DOHH2 (cell line): ENCODE data around the gene E2F4.

ENCODE experiments used
- EZH2phosphoT487 ChIP-seq: fragments of 200-600 bp; sonication (generic); IDR thresholded peaks from 2 replicates; pipeline ENCODE4 v1.6.1; 2017; ENCODE audit warnings: borderline replicate concordance, mild to moderate bottlenecking, antibody characterized with exemption, low read length, moderate library complexity, mixed read lengths
- TF ChIP-seq, protein P1 (sequence below): fragments of 200-600 bp; sonication (generic); IDR thresholded peaks from one replicate; pipeline ENCODE4 v1.5.1; 2014; ENCODE audit warnings: antibody characterized with exemption, mild to moderate bottlenecking, low read depth, low read length; ENCODE audit not compliant: poor library complexity, severe bottlenecking

DNA sequence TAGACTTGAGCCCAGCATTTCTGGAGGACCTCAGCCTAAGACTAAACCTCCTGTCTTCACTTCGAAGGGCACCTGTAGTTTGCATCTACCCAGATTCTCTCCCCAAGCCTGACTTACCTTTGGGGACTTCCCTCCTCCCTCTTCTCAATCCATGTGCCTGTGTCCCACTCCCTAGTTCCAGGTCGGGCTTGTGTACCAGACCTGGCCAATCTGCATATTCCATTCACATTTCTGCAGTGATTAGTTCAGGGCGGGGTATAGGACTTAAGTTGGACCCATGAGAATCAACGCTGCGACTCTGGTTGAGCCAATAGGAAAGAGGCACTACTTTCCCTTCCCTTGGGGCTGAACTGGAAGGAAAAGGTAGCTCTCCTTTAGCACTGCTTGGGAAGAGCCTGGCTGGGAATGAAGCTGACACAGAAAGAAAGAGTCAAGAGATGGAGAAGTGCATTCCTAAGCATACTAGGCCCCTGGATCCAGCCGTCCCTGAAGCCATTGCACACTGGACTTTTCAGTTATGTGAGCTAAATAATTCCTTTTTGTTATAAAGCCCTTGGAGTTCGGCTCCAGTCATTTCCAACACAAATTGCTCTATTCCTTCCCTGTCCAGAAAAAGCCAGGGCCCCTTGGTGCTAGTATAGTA is 34.7 kb upstream of the E2F4 start:
- TF ChIP-seq, protein P1, sequence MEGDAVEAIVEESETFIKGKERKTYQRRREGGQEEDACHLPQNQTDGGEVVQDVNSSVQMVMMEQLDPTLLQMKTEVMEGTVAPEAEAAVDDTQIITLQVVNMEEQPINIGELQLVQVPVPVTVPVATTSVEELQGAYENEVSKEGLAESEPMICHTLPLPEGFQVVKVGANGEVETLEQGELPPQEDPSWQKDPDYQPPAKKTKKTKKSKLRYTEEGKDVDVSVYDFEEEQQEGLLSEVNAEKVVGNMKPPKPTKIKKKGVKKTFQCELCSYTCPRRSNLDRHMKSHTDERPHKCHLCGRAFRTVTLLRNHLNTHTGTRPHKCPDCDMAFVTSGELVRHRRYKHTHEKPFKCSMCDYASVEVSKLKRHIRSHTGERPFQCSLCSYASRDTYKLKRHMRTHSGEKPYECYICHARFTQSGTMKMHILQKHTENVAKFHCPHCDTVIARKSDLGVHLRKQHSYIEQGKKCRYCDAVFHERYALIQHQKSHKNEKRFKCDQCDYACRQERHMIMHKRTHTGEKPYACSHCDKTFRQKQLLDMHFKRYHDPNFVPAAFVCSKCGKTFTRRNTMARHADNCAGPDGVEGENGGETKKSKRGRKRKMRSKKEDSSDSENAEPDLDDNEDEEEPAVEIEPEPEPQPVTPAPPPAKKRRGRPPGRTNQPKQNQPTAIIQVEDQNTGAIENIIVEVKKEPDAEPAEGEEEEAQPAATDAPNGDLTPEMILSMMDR, result no peak
- TF ChIP-seq EZH2phosphoT487, result no peak
